Endodermal cell (in vitro differentiated cells): Measurements from ENCODE around the gene LIPF. TPM values are rescaled to one million over a fixed set of nuclear protein-coding genes. Genes with fewer than 3 reads are reported as not detected.
"Not testable (repeated sequence)": the region's sequence is repeated elsewhere in the genome, so short reads cannot be mapped to it uniquely, and the experiment has no call there.

Experiments used
- DNase-seq: peaks from one replicate; pipeline ENCODE4 v3.0.0-alpha.2; 2017
- H3K27ac ChIP-seq: 2 replicates; pipeline ENCODE4 v1.5.1; 2013; ENCODE audit warnings: mild to moderate bottlenecking, low read depth, low read length, moderate library complexity
- H3K27me3 ChIP-seq: 2 replicates; pipeline ENCODE4 v1.6.1; 2013; ENCODE audit warnings: mild to moderate bottlenecking, low read length, moderate library complexity; ENCODE audit not compliant: insufficient read depth, control insufficient read depth, poor library complexity, severe bottlenecking
- H3K36me3 ChIP-seq: 2 replicates; pipeline ENCODE4 v1.7.0; 2013; ENCODE audit warnings: mild to moderate bottlenecking, low read length, moderate library complexity; ENCODE audit not compliant: control insufficient read depth, insufficient read depth
- H3K4me1 ChIP-seq: one replicate; pipeline ENCODE4 v1.7.0; 2013; ENCODE audit warnings: low read length; ENCODE audit not compliant: control insufficient read depth, insufficient read depth
- H3K4me3 ChIP-seq: 2 replicates; pipeline ENCODE4 v1.5.1; 2013; ENCODE audit warnings: mild to moderate bottlenecking, low read length, moderate library complexity
- H3K9ac ChIP-seq: 2 replicates; pipeline ENCODE4 v1.6.1; 2013; ENCODE audit warnings: mild to moderate bottlenecking, low read length, moderate library complexity; ENCODE audit not compliant: poor library complexity, severe bottlenecking; ENCODE audit errors: extremely low read depth
- H3K9me3 ChIP-seq: 2 replicates; pipeline ENCODE4 v1.6.1; 2013; ENCODE audit warnings: mild to moderate bottlenecking, low read length, moderate library complexity; ENCODE audit not compliant: control insufficient read depth
- H3K27ac Mint-ChIP-seq: 2 replicates; pipeline ENCODE4 v1.8.0; 2020; ENCODE audit warnings: mixed read lengths
- H3K27me3 Mint-ChIP-seq: 2 replicates; pipeline ENCODE4 v1.8.0; 2021; ENCODE audit warnings: mild to moderate bottlenecking, mixed read lengths; ENCODE audit not compliant: insufficient read depth
- H3K36me3 Mint-ChIP-seq: 2 replicates; pipeline ENCODE4 v1.8.0; 2020; ENCODE audit warnings: low read depth, mixed read lengths
- H3K4me1 Mint-ChIP-seq: 2 replicates; pipeline ENCODE4 v1.8.0; 2020; ENCODE audit warnings: mixed read lengths
- H3K4me3 Mint-ChIP-seq: 2 replicates; pipeline ENCODE4 v1.8.0; 2020; ENCODE audit warnings: mild to moderate bottlenecking, moderate library complexity, mixed read lengths
- H3K9me3 Mint-ChIP-seq: 2 replicates; pipeline ENCODE4 v1.8.0; 2020; ENCODE audit warnings: mild to moderate bottlenecking, mixed read lengths
- CTCF ChIP-seq: fragments of 200-600 bp; sonication (generic); conservative IDR thresholded peaks from 2 replicates; pipeline ENCODE4 v1.5.0; 2021; ENCODE audit warnings: antibody characterized with exemption, mild to moderate bottlenecking
- WGBS, 2 experiments: methylation state at CpG; one replicate each; pipeline versions ENCODE4 v1.1.5 to v1.1.7; 2013; ENCODE audit warnings: missing lambda C conversion rate in 2 of 2, mixed read lengths in 1 of 2; ENCODE audit not compliant: insufficient coverage in 1 of 2, insufficient read length in 1 of 2; 5-methylcytosine and 5-hydroxymethylcytosine counted together
- total RNA-seq, 2 donors: library from RNA; stranded (reverse); fragmentation: NEBNext Ultra II Directional in 1 of 2; extraction: Animal tissue kit (Norgen Biotek cat#: 25700) in 1 of 2; gene quantifications; 2 replicates in 1 of 2; 3 replicates in 1 of 2; pipeline ENCODE4 v1.2.1, GENCODE V29; 2021

Gene LIPF
- total RNA-seq, 2 donors from 2014 or later = not detected

GRCh38 chr10:88702848-88703597 is 38.8 kb downstream of the LIPF start:
- H3K9me3 Mint-ChIP-seq = no peaks in the 10 kb centered on the region
- H3K27ac Mint-ChIP-seq = peak overlapping the region; percentile 81
- Histone ChIP-seq H3K4me1 (no peaks in the 10 kb centered on the region), H3K9ac (no peak overlapping the region), H3K4me3 (peak overlapping the region; percentile 12), H3K27ac (no peak overlapping the region), H3K27me3 (no peaks in the 10 kb centered on the region), H3K36me3 (no peaks in the 10 kb centered on the region), H3K9me3 (no peaks in the 10 kb centered on the region)
- 41% methylated on average over 3 of the region's 4 CpGs; no CpG with 5 or more reads in 1 of the 2 experiments for WGBS, 2 experiments
- peaks cover 23% of the 10 kb centered on the region for H3K4me1 Mint-ChIP-seq
- TF ChIP-seq CTCF = no peak
- no peak overlapping the region for H3K4me3 Mint-ChIP-seq
- H3K27me3 Mint-ChIP-seq = peaks cover 34% of the 10 kb centered on the region
- peak; percentile 83 for DNase-seq
- no peaks in the 10 kb centered on the region for H3K36me3 Mint-ChIP-seq

- H3K9me3 ChIP-seq = no peaks in the 10 kb centered on the region
- DNase-seq = no peak
- H3K27me3 Mint-ChIP-seq = peaks cover 10% of the 10 kb centered on the region
- H3K4me1 Mint-ChIP-seq = peaks cover 29% of the 10 kb centered on the region
- H3K36me3 ChIP-seq = no peaks in the 10 kb centered on the region
- H3K27ac Mint-ChIP-seq = no peak within 1 kb of the TSS
- no peaks in the 10 kb centered on the region for H3K9me3 Mint-ChIP-seq
- H3K27ac ChIP-seq = no peak within 1 kb of the TSS
- no peak within 1 kb of the TSS for H3K9ac ChIP-seq
- no peak within 1 kb of the TSS for H3K4me3 ChIP-seq
- no peak for TF ChIP-seq CTCF
- H3K27me3 ChIP-seq = no peaks in the 10 kb centered on the region
- H3K36me3 Mint-ChIP-seq = no peaks in the 10 kb centered on the region
- no peak within 1 kb of the TSS for H3K4me3 Mint-ChIP-seq
- 92 to 100% methylated on average over 1 of the region's 1 CpG for WGBS, 2 experiments
- H3K4me1 ChIP-seq = no peaks in the 10 kb centered on the region
Measured at GRCh38 chr10:88705958-88706357, 41.7 kb downstream of the LIPF start, which contains the start of gene LIPK. Gene LIPK (plus strand): TSS chr10:88706249. CDS start chr10:88724544, 18,295 bp downstream.

GRCh38 chr10:88707429-88708155 is 43.4 kb downstream of the LIPF start:
- no peak for TF ChIP-seq CTCF
- H3K27me3 ChIP-seq = no peaks in the 10 kb centered on the region
- Mint-ChIP-seq H3K4me1 (peaks cover 25% of the 10 kb centered on the region), H3K27me3 (peaks cover 4% of the 10 kb centered on the region), H3K36me3 (no peaks in the 10 kb centered on the region), H3K27ac (peak overlapping the region; percentile 12), H3K9me3 (no peaks in the 10 kb centered on the region), H3K4me3 (no peak overlapping the region)
- DNase-seq = no peak
- no peaks in the 10 kb centered on the region for H3K9me3 ChIP-seq
- 83% methylated on average over 2 of the region's 2 CpGs; no CpG with 5 or more reads in 1 of the 2 experiments for WGBS, 2 experiments
- H3K4me1 ChIP-seq = no peaks in the 10 kb centered on the region
- H3K36me3 ChIP-seq = no peaks in the 10 kb centered on the region
- H3K9ac ChIP-seq = no peak overlapping the region
- no peak overlapping the region for H3K4me3 ChIP-seq
- no peak overlapping the region for H3K27ac ChIP-seq

GRCh38 chr10:88709361-88709760 is 45.1 kb downstream of the LIPF start:
- H3K27ac ChIP-seq, H3K9me3 Mint-ChIP-seq, H3K4me3 Mint-ChIP-seq, H3K27me3 Mint-ChIP-seq, H3K27ac Mint-ChIP-seq, H3K27me3 ChIP-seq, H3K9ac ChIP-seq, H3K9me3 ChIP-seq, H3K4me1 ChIP-seq, DNase-seq, H3K4me3 ChIP-seq, H3K36me3 Mint-ChIP-seq, H3K36me3 ChIP-seq: not testable (repeated sequence)
- peaks cover 16% of the 10 kb centered on the region for H3K4me1 Mint-ChIP-seq
- 40 to 62% methylated on average over 2 to 6 of the region's 6 CpGs for WGBS, 2 experiments
